ENCODE results near the gene CXCR5. TPM values are rescaled to one million over a fixed set of nuclear protein-coding genes. Genes with fewer than 3 reads are reported as not detected.

CXCR5 gene
- total and polyA plus RNA-seq, 2 of the 4 experiments (the other 2 are of a cell fraction): not detected

DNA sequence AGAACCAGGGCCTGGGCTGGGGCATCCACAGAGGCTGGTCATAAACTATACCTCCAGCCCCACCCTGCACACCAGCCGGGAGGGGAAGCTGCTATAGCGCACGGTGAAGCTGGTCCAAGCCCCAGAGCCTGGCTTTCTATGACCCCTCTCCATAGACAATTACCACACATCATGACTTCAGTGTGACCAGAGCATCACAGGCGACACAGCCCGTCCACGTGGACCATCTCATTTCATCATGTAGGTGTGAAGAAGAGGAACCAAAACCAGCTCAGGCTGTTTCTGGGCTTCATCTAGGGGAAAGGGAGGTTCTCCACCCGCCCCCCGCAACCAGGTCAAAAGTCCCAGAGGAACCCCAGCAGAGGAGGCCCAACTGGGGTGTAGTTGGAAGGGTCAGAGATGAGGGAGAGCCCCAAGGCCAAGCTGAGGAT lies 3.0 kb downstream of the CXCR5 start:
- Histone ChIP-seq H3K4ac (ENCODE audit: low read depth, low read length) (peak overlapping the region; percentile 86), H3K4me2 (ENCODE audit: low read depth, low read length) (no peak overlapping the region), H3K56ac (ENCODE audit: extremely low read depth, insufficient read depth, low read length) (no peak overlapping the region), H2BK120ac (ENCODE audit: low read depth, low read length) (peak overlapping the region; percentile 95), H3K18ac (ENCODE audit: low read depth, low read length) (no peak overlapping the region), H3K9me3 (ENCODE audit: control insufficient read depth, insufficient read depth, low read length) (no peaks in the 10 kb centered on the region), H4K91ac (ENCODE audit: insufficient read depth, low read depth, low read length) (peak overlapping the region; percentile 90), H4K20me1 (ENCODE audit: insufficient read depth, low read length) (no peaks in the 10 kb centered on the region), H2BK15ac (ENCODE audit: low read depth, low read length) (peak overlapping the region; percentile 81; the same call in 2 of the 3 replicates), H3K23ac (ENCODE audit: low read depth, low read length) (peak overlapping the region; percentile 13; the same call in 1 of the 2 replicates), H3K14ac (replicated peaks; ENCODE audit: low read depth, low read length) (no peak overlapping the region), H3K4me1 (ENCODE audit: control insufficient read depth, insufficient read depth, low read length) (peaks cover 14% of the 10 kb centered on the region), H4K5ac (ENCODE audit: low read depth, low read length) (no peak overlapping the region), H3K27ac (ENCODE audit: insufficient read depth, low read length) (no peak overlapping the region), H2AK5ac (ENCODE audit: low read depth, low read length) (peak overlapping the region; percentile 93), H4K8ac (ENCODE audit: low read depth in 2 of 2, low read length in 2 of 2) (peak overlapping the region in 1 of 2 experiments; percentile 82; a peak in 1 of 4 replicates), H3K9ac (ENCODE audit: low read depth, low read length) (no peak overlapping the region), H3K9me1 (ENCODE audit: insufficient read depth, low read length) (peaks cover 22% of the 10 kb centered on the region), H2AK9ac (replicated peaks; ENCODE audit: low read depth, low read length, poor library complexity) (no peak overlapping the region), H3K36me3 (ENCODE audit: control insufficient read depth, insufficient read depth, low read length) (no peaks in the 10 kb centered on the region), H2BK20ac (ENCODE audit: low read depth, low read length) (peak overlapping the region; percentile 90), H3K79me1 (ENCODE audit: low read depth in 1 of 2, low read length in 2 of 2) (peaks cover 0 to 7% of the 10 kb centered on the region in 2 experiments; a peak in 2 of 4 replicates), H3K4me3 (ENCODE audit: insufficient read depth, low read depth, low read length) (no peak overlapping the region), H3K27me3 (ENCODE audit: control insufficient read depth, insufficient read depth, low read length) (no peaks in the 10 kb centered on the region), H2BK5ac (ENCODE audit: low read depth, low read length, poor library complexity, severe bottlenecking) (no peak overlapping the region), H2AFZ (replicated peaks; ENCODE audit: low read length, poor library complexity) (peak overlapping the region; percentile 30)
- no peak for TF ChIP-seq MAZ (IDR thresholded peaks at IDR 0.05; ENCODE audit: borderline replicate concordance, low read depth, low read length)
- no peak for TF ChIP-seq NFE2L2 (IDR thresholded peaks at IDR 0.05; ENCODE audit: low read depth, low read length)
- no peak for TF ChIP-seq MAFK (IDR thresholded peaks at IDR 0.05; ENCODE audit: low read depth, low read length)
- TF ChIP-seq RFX5 (IDR thresholded peaks at IDR 0.05; ENCODE audit: low read depth, low read length): no peak
- TF ChIP-seq CHD1 (IDR thresholded peaks at IDR 0.05; ENCODE audit: low read depth, low read length): no peak
- TF ChIP-seq SMC3 (IDR thresholded peaks at IDR 0.05; ENCODE audit: low read depth, low read length): no peak
- no peak for TF ChIP-seq RAD21 (IDR thresholded peaks at IDR 0.05; ENCODE audit: low read length)
- TF ChIP-seq RCOR1 (IDR thresholded peaks at IDR 0.05; ENCODE audit: insufficient replicate concordance, low read length): no peak
- TF ChIP-seq BHLHE40 (IDR thresholded peaks at IDR 0.05; ENCODE audit: low read depth, low read length): no peak
- TF ChIP-seq MXI1 (IDR thresholded peaks at IDR 0.05; ENCODE audit: borderline replicate concordance, low read depth, low read length): no peak
- CTCF ChIA-PET: no interaction called here
- BruUV-seq (replicated peaks): no TSS peak
- WGBS, 2 experiments (ENCODE audit: extremely low coverage in 2 of 2, insufficient read length in 1 of 2): no CpG with 5 or more reads among the region's 8 CpGs
- in situ Hi-C loops (cut with MboI; ENCODE audit: low sequenced_read_pairs) (no loop called here), intact Hi-C loops (cut with micrococcal nuclease) (no loop called here), dilution Hi-C loops (cut with HindIII; ENCODE audit: low sequenced_read_pairs, unreplicated experiment) (no loop called here)
- POLR2A ChIA-PET (ENCODE audit: unreplicated experiment): no interaction called here
- ATAC-seq (ENCODE audit: low read depth) (no peak), DNase-seq (no peak)
